Trophoblast cell (in vitro differentiated cells and primary cell): ENCODE data around the gene ASPN.

Experiments used
- DNase-seq, 2 donors: peaks; one replicate each; pipeline ENCODE4 v3.0.0-alpha.2; 2016
- H2AFZ ChIP-seq: 2 replicates; pipeline ENCODE4 v1.6.1; 2013; ENCODE audit warnings: low read length, moderate library complexity, mild to moderate bottlenecking; ENCODE audit not compliant: insufficient read depth, poor library complexity
- H2AK5ac ChIP-seq: 2 replicates; pipeline ENCODE4 v1.6.1; 2013; ENCODE audit warnings: mild to moderate bottlenecking, low read length
- H2BK120ac ChIP-seq: 2 replicates; pipeline ENCODE4 v1.6.1; 2013; ENCODE audit warnings: low read length, mild to moderate bottlenecking, moderate library complexity; ENCODE audit not compliant: insufficient read depth, poor library complexity
- H2BK12ac ChIP-seq: 2 replicates; pipeline ENCODE4 v1.6.1; 2013; ENCODE audit warnings: mild to moderate bottlenecking, low read length, moderate library complexity
- H2BK5ac ChIP-seq: 2 replicates; pipeline ENCODE4 v1.6.1; 2013; ENCODE audit warnings: low read length, low read depth, moderate library complexity, mild to moderate bottlenecking; ENCODE audit not compliant: poor library complexity
- H3K14ac ChIP-seq: 2 replicates; pipeline ENCODE4 v1.6.1; 2013; ENCODE audit warnings: mild to moderate bottlenecking, low read length
- H3K18ac ChIP-seq: 2 replicates; pipeline ENCODE4 v1.6.1; 2013; ENCODE audit warnings: mild to moderate bottlenecking, low read length
- H3K23ac ChIP-seq: 2 replicates; pipeline ENCODE4 v1.6.1; 2013; ENCODE audit warnings: low read length
- H3K27ac ChIP-seq: 2 replicates; pipeline ENCODE4 v1.5.1; 2013; ENCODE audit warnings: low read depth, mild to moderate bottlenecking, inconsistent platforms, low read length, moderate library complexity
- H3K27me3 ChIP-seq: 2 replicates; pipeline ENCODE4 v1.6.1; 2013; ENCODE audit warnings: inconsistent platforms, mild to moderate bottlenecking, low read length, moderate library complexity; ENCODE audit not compliant: insufficient read depth
- H3K36me3 ChIP-seq, 2 experiments: 1 replicate in 1 of 2; 2 replicates in 1 of 2; pipeline ENCODE4 v1.6.1; 2013; ENCODE audit warnings: low read length in 2 of 2, mild to moderate bottlenecking in 2 of 2, moderate library complexity in 1 of 2; ENCODE audit not compliant: insufficient read depth in 2 of 2, control insufficient read depth in 1 of 2
- H3K4ac ChIP-seq: 2 replicates; pipeline ENCODE4 v1.6.1; 2013; ENCODE audit warnings: low read depth, mild to moderate bottlenecking, low read length, moderate library complexity
- H3K4me1 ChIP-seq, 2 experiments: 1 replicate in 1 of 2; 2 replicates in 1 of 2; pipeline ENCODE4 v1.6.1; 2013; ENCODE audit warnings: low read length in 2 of 2, mild to moderate bottlenecking in 2 of 2, moderate library complexity in 1 of 2; ENCODE audit not compliant: insufficient read depth in 2 of 2, control insufficient read depth in 1 of 2
- H3K4me2 ChIP-seq: 2 replicates; pipeline ENCODE4 v1.6.1; 2013; ENCODE audit warnings: inconsistent platforms, mild to moderate bottlenecking, low read length, moderate library complexity
- H3K4me3 ChIP-seq: 2 replicates; pipeline ENCODE4 v1.5.1; 2013; ENCODE audit warnings: mild to moderate bottlenecking, low read depth, low read length, inconsistent platforms
- H3K79me1 ChIP-seq: one replicate; pipeline ENCODE4 v1.6.1; 2013; ENCODE audit warnings: low read length
- H3K79me2 ChIP-seq: 2 replicates; pipeline ENCODE4 v1.6.1; 2013; ENCODE audit warnings: low read length, mild to moderate bottlenecking; ENCODE audit not compliant: control insufficient read depth, insufficient read depth, poor library complexity
- H3K9ac ChIP-seq: 2 replicates; pipeline ENCODE4 v1.6.1; 2013; ENCODE audit warnings: mild to moderate bottlenecking, low read length
- H3K9me3 ChIP-seq: 2 replicates; pipeline ENCODE4 v1.6.1; 2013; ENCODE audit warnings: low read depth, mild to moderate bottlenecking, control low read depth, inconsistent platforms, low read length; ENCODE audit not compliant: insufficient read depth
- H4K12ac ChIP-seq: 2 replicates; pipeline ENCODE4 v1.6.1; 2013; ENCODE audit warnings: low read depth, mild to moderate bottlenecking, low read length, moderate library complexity
- H4K8ac ChIP-seq: 2 replicates; pipeline ENCODE4 v1.6.1; 2013; ENCODE audit warnings: low read depth, mild to moderate bottlenecking, low read length, moderate library complexity
- H4K91ac ChIP-seq: one replicate; pipeline ENCODE4 v1.6.1; 2013; ENCODE audit warnings: low read depth, mild to moderate bottlenecking, low read length, moderate library complexity
- WGBS: extraction: QIAGEN DNeasy Blood & Tissue Kit; methylation state at CpG from one replicate; pipeline ENCODE4 v1.1.7; 2013; ENCODE audit warnings: missing lambda C conversion rate; ENCODE audit not compliant: insufficient read length, insufficient coverage; ENCODE audit errors: extremely low coverage; 5-methylcytosine and 5-hydroxymethylcytosine counted together

The ASPN gene

DNA sequence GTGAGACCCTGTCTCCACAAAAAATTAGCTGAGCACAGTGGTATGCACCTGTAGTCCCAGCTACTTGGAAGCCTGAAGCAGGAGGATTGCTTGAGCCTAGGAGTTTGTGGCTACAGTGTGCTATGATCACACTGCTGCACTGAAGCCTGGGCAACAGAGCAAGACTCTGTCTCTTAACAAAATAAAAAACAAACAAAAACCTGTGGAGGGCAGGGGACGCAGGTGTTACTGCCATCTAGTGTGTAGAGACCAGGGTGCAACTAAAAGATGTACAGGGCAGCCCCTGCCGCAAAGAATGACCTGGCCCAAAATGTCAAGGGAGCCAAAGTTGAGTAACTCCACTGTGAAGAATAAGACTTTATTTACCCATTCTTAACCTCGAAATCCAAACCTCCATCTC lies 27.1 kb downstream of the ASPN start:
- no peak overlapping the region for H3K4ac ChIP-seq
- H3K9me3 ChIP-seq, result no peaks in the 10 kb centered on the region
- H3K9ac ChIP-seq, result no peak overlapping the region
- no peak overlapping the region for H3K14ac ChIP-seq
- H3K4me1 ChIP-seq, result no peaks in the 10 kb centered on the region
- no peaks in the 10 kb centered on the region for H3K79me2 ChIP-seq
- H3K27ac ChIP-seq, result no peak overlapping the region
- no peak overlapping the region for H2BK5ac ChIP-seq
- peak in 1 of 2 donors; percentile 20 for DNase-seq
- H3K4me3 ChIP-seq, result no peak overlapping the region
- no peak overlapping the region for H3K23ac ChIP-seq
- no peak overlapping the region for H3K4me2 ChIP-seq
- H3K18ac ChIP-seq, result no peak overlapping the region
- H2AK5ac ChIP-seq, result no peak overlapping the region
- no peak overlapping the region for H4K91ac ChIP-seq
- no peaks in the 10 kb centered on the region for H3K27me3 ChIP-seq
- no peak overlapping the region for H4K8ac ChIP-seq
- H2AFZ ChIP-seq, result no peak overlapping the region
- no peak overlapping the region for H4K12ac ChIP-seq
- no peak overlapping the region for H2BK120ac ChIP-seq
- no peak overlapping the region for H2BK12ac ChIP-seq
- H3K36me3 ChIP-seq, result no peaks in the 10 kb centered on the region
- no peaks in the 10 kb centered on the region for H3K79me1 ChIP-seq
- WGBS, result no CpG with 5 or more reads among the region's 3 CpGs

- Histone ChIP-seq H4K12ac (no peak overlapping the region), H3K4ac (no peak overlapping the region), H3K36me3 (no peaks in the 10 kb centered on the region), H3K23ac (no peak overlapping the region), H3K9ac (no peak overlapping the region), H3K14ac (no peak overlapping the region), H3K9me3 (no peaks in the 10 kb centered on the region), H3K4me1 (no peaks in the 10 kb centered on the region), H2AFZ (no peak overlapping the region), H3K4me3 (no peak overlapping the region), H2BK5ac (no peak overlapping the region), H4K8ac (no peak overlapping the region), H2AK5ac (no peak overlapping the region), H3K79me2 (no peaks in the 10 kb centered on the region), H3K18ac (no peak overlapping the region), H3K27me3 (no peaks in the 10 kb centered on the region), H2BK12ac (no peak overlapping the region), H2BK120ac (no peak overlapping the region), H3K27ac (no peak overlapping the region), H3K79me1 (no peaks in the 10 kb centered on the region), H3K4me2 (no peak overlapping the region), H4K91ac (no peak overlapping the region)
- no peak for DNase-seq
Measured at GRCh38 chr9:92446536-92446935, 35.8 kb downstream of the ASPN start.

- Histone ChIP-seq H3K9me3 (no peaks in the 10 kb centered on the region), H3K4me1 (no peaks in the 10 kb centered on the region), H3K79me2 (no peaks in the 10 kb centered on the region), H3K23ac (no peak overlapping the region), H2BK12ac (no peak overlapping the region), H3K79me1 (no peaks in the 10 kb centered on the region), H3K4me2 (no peak overlapping the region), H3K27ac (no peak overlapping the region), H4K91ac (no peak overlapping the region), H4K8ac (no peak overlapping the region), H3K14ac (no peak overlapping the region), H3K36me3 (no peaks in the 10 kb centered on the region), H2AFZ (no peak overlapping the region), H4K12ac (no peak overlapping the region), H2BK120ac (no peak overlapping the region), H3K4ac (no peak overlapping the region), H3K4me3 (peak overlapping the region; percentile 12), H3K9ac (no peak overlapping the region), H2AK5ac (no peak overlapping the region), H2BK5ac (no peak overlapping the region), H3K18ac (no peak overlapping the region), H3K27me3 (no peaks in the 10 kb centered on the region)
- DNase-seq, result no peak
- no CpG with 5 or more reads among the region's 4 CpGs for WGBS
Measured at GRCh38 chr9:92444841-92445240, 37.5 kb downstream of the ASPN start.

DNA sequence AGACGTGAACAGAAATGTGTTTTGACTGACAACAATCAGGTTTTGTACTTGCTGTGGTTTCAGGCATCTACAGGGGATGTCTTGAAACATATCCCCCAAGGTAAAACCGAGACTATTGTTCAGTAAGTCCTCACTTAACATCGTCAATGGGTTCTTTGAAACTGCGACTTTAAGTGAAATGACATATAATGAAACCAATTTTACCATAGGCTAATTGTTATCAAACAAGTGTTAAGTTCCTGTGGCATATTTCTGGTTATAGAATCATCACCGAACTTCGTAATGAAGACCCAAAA lies 41.6 kb downstream of the ASPN start:
- Histone ChIP-seq H3K14ac (no peak overlapping the region), H3K4me1 (no peaks in the 10 kb centered on the region), H3K79me2 (no peaks in the 10 kb centered on the region), H3K18ac (no peak overlapping the region), H2AK5ac (no peak overlapping the region), H2BK5ac (no peak overlapping the region), H3K9ac (no peak overlapping the region), H3K27me3 (no peaks in the 10 kb centered on the region), H3K27ac (no peak overlapping the region), H3K36me3 (no peaks in the 10 kb centered on the region), H2BK120ac (no peak overlapping the region), H3K23ac (no peak overlapping the region), H4K91ac (no peak overlapping the region), H3K4ac (no peak overlapping the region), H2AFZ (no peak overlapping the region), H2BK12ac (no peak overlapping the region), H3K4me3 (no peak overlapping the region), H4K12ac (no peak overlapping the region), H3K79me1 (no peaks in the 10 kb centered on the region), H4K8ac (no peak overlapping the region), H3K4me2 (no peak overlapping the region), H3K9me3 (no peaks in the 10 kb centered on the region)
- whole genome bisulfite sequencing, result no CpG with 5 or more reads among the region's 6 CpGs
- DNase-seq, result no peak
